Ascending aorta (tissue), 2 donors: ENCODE measurements around the gene MFN2. TPM values are rescaled to one million over a fixed set of nuclear protein-coding genes. Genes with fewer than 3 reads are reported as not detected.

Experiments used
- DNase-seq, 2 donors: peaks; one replicate each; pipeline ENCODE4 v3.0.0-alpha.2; 2019; ENCODE audit warnings: low spot score in 2 of 2
- H3K27ac ChIP-seq, 2 donors: fragments of 200-600 bp; sonication (generic); one replicate each; pipeline ENCODE4 v1.5.1; 2016 to 2017; ENCODE audit warnings: mild to moderate bottlenecking in 1 of 2
- H3K27me3 ChIP-seq: fragments of 200-600 bp; sonication (generic); one replicate; pipeline ENCODE4 v1.5.1; 2017
- H3K36me3 ChIP-seq, 2 donors: fragments of 200-600 bp; sonication (generic); one replicate each; pipeline ENCODE4 v1.5.1; 2016
- H3K4me1 ChIP-seq, 2 donors: fragments of 200-600 bp; sonication (generic); one replicate each; pipeline ENCODE4 v1.5.1; 2016 to 2017; ENCODE audit warnings: mild to moderate bottlenecking in 1 of 2
- H3K4me3 ChIP-seq, 2 donors: fragments of 200-600 bp; sonication (generic); one replicate each; pipeline ENCODE4 v1.5.1; 2016 to 2017; ENCODE audit warnings: mild to moderate bottlenecking in 1 of 2
- H3K9me3 ChIP-seq, 2 donors: fragments of 200-600 bp; sonication (generic); one replicate each; pipeline ENCODE4 v1.5.1; 2016
- CTCF ChIP-seq, 3 experiments: fragments of 200-600 bp in 2 of 3; fragments of 450-650 bp in 1 of 3; sonication (generic) in 2 of 3; IDR thresholded peaks; one replicate each; pipeline ENCODE4 v1.5.1; 2016 to 2019; ENCODE audit warnings: antibody characterized with exemption in 3 of 3, mild to moderate bottlenecking in 1 of 3, moderate library complexity in 1 of 3
- intact Hi-C: fragments of 100-400 bp; cut with DNase I; formaldehyde crosslinking; loops from one replicate; pipeline ENCODE4 v1.15.1; 2023
- total RNA-seq: library from RNA; depleted of rRNA; stranded (reverse); fragments of >200 nt; gene quantifications from one replicate; pipeline ENCODE4 v1.1.0, GENCODE V29; 2016

The MFN2 gene
- total RNA-seq, 1 donor from 2014 or later: 85.6 TPM

- H3K4me3 ChIP-seq: no peak overlapping the region
Measured at GRCh38 chr1:12009318-12009947, 29.2 kb downstream of the MFN2 start.

GRCh38 chr1:12010746-12011570 lies 30.7 kb downstream of the MFN2 start:
- no peaks in the 10 kb centered on the region for H3K27me3 ChIP-seq
- no peak for DNase-seq
- H3K27ac ChIP-seq: no peak overlapping the region
- H3K4me1 ChIP-seq: no peaks in the 10 kb centered on the region
- H3K36me3 ChIP-seq: peaks cover 56 to 60% of the 10 kb centered on the region in 2 donors
- no peaks in the 10 kb centered on the region for H3K9me3 ChIP-seq
- no peak overlapping the region for H3K4me3 ChIP-seq
- intact Hi-C loops: no loop called here
- TF ChIP-seq CTCF (IDR thresholded peaks at IDR 0.05): no peak

More at GRCh38 chr1:12009318-12009947, 29.2 kb downstream of the MFN2 start:
- Histone ChIP-seq H3K27ac (no peak overlapping the region), H3K9me3 (no peaks in the 10 kb centered on the region), H3K27me3 (no peaks in the 10 kb centered on the region), H3K4me1 (no peaks in the 10 kb centered on the region), H3K36me3 (peaks cover 71 to 76% of the 10 kb centered on the region in 2 donors)
- TF ChIP-seq CTCF (IDR thresholded peaks at IDR 0.05): no peak
- no peak for DNase-seq
- intact Hi-C loops: no loop called here

- DNase-seq: no peak
- Histone ChIP-seq H3K4me3 (no peak overlapping the region), H3K9me3 (no peaks in the 10 kb centered on the region), H3K4me1 (no peaks in the 10 kb centered on the region), H3K27me3 (no peaks in the 10 kb centered on the region), H3K27ac (no peak overlapping the region), H3K36me3 (peaks cover 45 to 50% of the 10 kb centered on the region in 2 donors)
- intact Hi-C loops: no loop called here
- TF ChIP-seq CTCF (IDR thresholded peaks at IDR 0.05): no peak
Measured at GRCh38 chr1:12011998-12012397, 31.8 kb downstream of the MFN2 start.

GRCh38 chr1:12012560-12013316 lies 32.5 kb downstream of the MFN2 start:
- H3K27me3 ChIP-seq: no peaks in the 10 kb centered on the region
- intact Hi-C loops: no loop called here
- H3K36me3 ChIP-seq: peaks cover 39 to 44% of the 10 kb centered on the region in 2 donors
- no peaks in the 10 kb centered on the region for H3K4me1 ChIP-seq
- no peak overlapping the region for H3K4me3 ChIP-seq
- no peak for DNase-seq
- H3K27ac ChIP-seq: no peak overlapping the region
- H3K9me3 ChIP-seq: no peaks in the 10 kb centered on the region
- no peak for TF ChIP-seq CTCF (IDR thresholded peaks at IDR 0.05)

GRCh38 chr1:12014141-12014991 lies 34.1 kb downstream of the MFN2 start:
- Histone ChIP-seq H3K4me1 (no peaks in the 10 kb centered on the region), H3K36me3 (peaks cover 35 to 36% of the 10 kb centered on the region in 2 donors), H3K9me3 (no peaks in the 10 kb centered on the region), H3K4me3 (no peak overlapping the region), H3K27me3 (no peaks in the 10 kb centered on the region), H3K27ac (no peak overlapping the region)
- DNase-seq: no peak
- TF ChIP-seq CTCF (IDR thresholded peaks at IDR 0.05): no peak
- intact Hi-C loops: no loop called here
